Measurements from ENCODE around the gene SMC6.

DNA sequence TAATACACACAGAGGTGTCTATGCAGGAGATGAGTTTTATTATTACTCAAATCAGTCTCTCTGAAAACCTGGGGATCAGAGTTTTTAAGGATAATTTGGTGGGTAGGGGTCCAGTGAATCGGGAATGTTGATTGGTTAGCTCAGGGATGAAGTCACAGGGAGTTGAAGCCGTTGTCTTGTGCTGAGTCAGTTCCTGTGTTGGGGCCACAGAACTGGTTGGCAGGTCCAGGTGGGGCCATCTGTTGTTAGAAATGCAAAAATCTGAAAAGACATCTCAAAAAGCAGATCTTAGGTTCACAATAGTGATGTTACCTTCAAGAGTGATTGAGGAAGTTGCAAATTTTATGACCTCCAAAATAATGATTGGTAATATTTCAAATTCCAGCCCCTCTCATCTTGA lies 126.2 kb downstream of the SMC6 start:
- TF ChIP-seq, protein P1, sequence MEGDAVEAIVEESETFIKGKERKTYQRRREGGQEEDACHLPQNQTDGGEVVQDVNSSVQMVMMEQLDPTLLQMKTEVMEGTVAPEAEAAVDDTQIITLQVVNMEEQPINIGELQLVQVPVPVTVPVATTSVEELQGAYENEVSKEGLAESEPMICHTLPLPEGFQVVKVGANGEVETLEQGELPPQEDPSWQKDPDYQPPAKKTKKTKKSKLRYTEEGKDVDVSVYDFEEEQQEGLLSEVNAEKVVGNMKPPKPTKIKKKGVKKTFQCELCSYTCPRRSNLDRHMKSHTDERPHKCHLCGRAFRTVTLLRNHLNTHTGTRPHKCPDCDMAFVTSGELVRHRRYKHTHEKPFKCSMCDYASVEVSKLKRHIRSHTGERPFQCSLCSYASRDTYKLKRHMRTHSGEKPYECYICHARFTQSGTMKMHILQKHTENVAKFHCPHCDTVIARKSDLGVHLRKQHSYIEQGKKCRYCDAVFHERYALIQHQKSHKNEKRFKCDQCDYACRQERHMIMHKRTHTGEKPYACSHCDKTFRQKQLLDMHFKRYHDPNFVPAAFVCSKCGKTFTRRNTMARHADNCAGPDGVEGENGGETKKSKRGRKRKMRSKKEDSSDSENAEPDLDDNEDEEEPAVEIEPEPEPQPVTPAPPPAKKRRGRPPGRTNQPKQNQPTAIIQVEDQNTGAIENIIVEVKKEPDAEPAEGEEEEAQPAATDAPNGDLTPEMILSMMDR (IDR thresholded peaks at IDR 0.05), result no peak
- no peak for TF ChIP-seq POLR2A (IDR thresholded peaks at IDR 0.05)

All from Peyer's patch (tissue), 4 donors.